Loucy (cell line): ENCODE data around the gene SCN10A.
A peak's percentile ranks its signal among the peaks of the same experiment; 100 is the strongest.

ENCODE experiments used
- H2AFZ ChIP-seq: fragments of 200-600 bp; sonication (generic); 2 replicates; pipeline ENCODE4 v1.6.0; 2016; ENCODE audit warnings: antibody characterized with exemption, mild to moderate bottlenecking, low read length, moderate library complexity
- H3F3A ChIP-seq: fragments of 200-600 bp; 2 replicates; pipeline ENCODE4 v1.6.0; 2016; ENCODE audit warnings: antibody characterized with exemption, low read depth, mild to moderate bottlenecking
- H3K27me3 ChIP-seq: fragments of 200-600 bp; sonication (generic); 2 replicates; pipeline ENCODE4 v1.6.1; 2014; ENCODE audit warnings: low read length, mild to moderate bottlenecking; ENCODE audit not compliant: insufficient read depth, poor library complexity, severe bottlenecking
- H3K36me3 ChIP-seq: fragments of 200-600 bp; sonication (generic); 2 replicates; pipeline ENCODE4 v1.6.1; 2016; ENCODE audit warnings: low read length; ENCODE audit not compliant: insufficient read depth
- H3K4me1 ChIP-seq: fragments of 200-600 bp; sonication (generic); 2 replicates; pipeline ENCODE4 v1.5.1; 2014; ENCODE audit warnings: low read length, mild to moderate bottlenecking; ENCODE audit not compliant: insufficient read depth, poor library complexity, severe bottlenecking
- H3K4me2 ChIP-seq: fragments of 200-600 bp; sonication (generic); 2 replicates; pipeline ENCODE4 v1.6.0; 2014; ENCODE audit warnings: antibody characterized with exemption, low read length, low read depth, mild to moderate bottlenecking; ENCODE audit not compliant: poor library complexity, severe bottlenecking
- H3K4me3 ChIP-seq: fragments of 200-600 bp; sonication (generic); 2 replicates; pipeline ENCODE4 v1.5.1; 2014; ENCODE audit warnings: low read length, mild to moderate bottlenecking, mixed read lengths; ENCODE audit not compliant: poor library complexity, severe bottlenecking
- H3K79me2 ChIP-seq: fragments of 200-600 bp; sonication (generic); 2 replicates; pipeline ENCODE4 v1.6.1; 2014; ENCODE audit warnings: low read length; ENCODE audit not compliant: insufficient read depth
- H3K9ac ChIP-seq: fragments of 200-600 bp; sonication (generic); 2 replicates; pipeline ENCODE4 v1.6.0; 2014; ENCODE audit warnings: mild to moderate bottlenecking, low read depth, low read length, moderate library complexity; ENCODE audit not compliant: poor library complexity, severe bottlenecking
- H3K9me2 ChIP-seq: fragments of 200-600 bp; sonication (generic); replicated peaks from 2 replicates; pipeline ENCODE4 v1.6.1; 2016; ENCODE audit warnings: low read depth, low read length, mixed read lengths
- H3K9me3 ChIP-seq: fragments of 200-600 bp; sonication (generic); 2 replicates; pipeline ENCODE4 v1.6.1; 2014; ENCODE audit warnings: mild to moderate bottlenecking, antibody characterized with exemption, low read length, low read depth; ENCODE audit not compliant: insufficient read depth
- H4K20me1 ChIP-seq: fragments of 200-600 bp; sonication (generic); 2 replicates; pipeline ENCODE4 v1.6.0; 2014; ENCODE audit warnings: antibody characterized with exemption, low read length, mild to moderate bottlenecking; ENCODE audit not compliant: insufficient read depth, poor library complexity, severe bottlenecking
- EZH2phosphoT487 ChIP-seq: fragments of 200-600 bp; IDR thresholded peaks from 2 replicates; pipeline ENCODE4 v1.6.1; 2018; ENCODE audit warnings: antibody characterized with exemption, mild to moderate bottlenecking, moderate library complexity, borderline replicate concordance
- TF ChIP-seq, protein P1 (sequence below): fragments of 200-600 bp; sonication (generic); conservative IDR thresholded peaks from 2 replicates; pipeline ENCODE4 v1.5.1; 2014; ENCODE audit warnings: mild to moderate bottlenecking, antibody characterized with exemption, low read length

SCN10A gene

DNA sequence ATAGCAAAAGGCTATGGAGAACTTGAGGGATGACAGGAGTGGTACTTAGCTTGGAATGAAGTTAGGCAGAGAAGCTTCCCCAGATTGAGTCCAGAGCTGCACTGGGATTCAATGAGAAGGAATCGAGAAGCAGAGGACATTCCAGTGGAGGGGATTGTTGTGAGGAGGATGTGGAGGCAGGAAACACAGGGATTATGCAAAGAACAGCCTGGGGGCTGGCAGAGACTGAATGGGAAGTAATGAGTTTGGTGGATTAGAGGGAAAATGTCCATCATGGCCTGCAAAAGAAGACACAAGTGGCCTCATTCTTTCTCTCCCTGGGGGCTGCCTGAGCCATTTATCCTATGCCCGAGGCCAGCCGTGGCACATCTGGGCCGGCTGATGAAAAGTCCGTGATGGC, 20.5 kb upstream of the SCN10A start:
- Histone ChIP-seq H4K20me1 (no peaks in the 10 kb centered on the region), H3K9me2 (no peaks in the 10 kb centered on the region), H3K36me3 (no peaks in the 10 kb centered on the region), H3K27me3 (peaks cover 4% of the 10 kb centered on the region), H3K4me3 (no peak overlapping the region), H3K4me2 (no peak overlapping the region), H3K79me2 (no peaks in the 10 kb centered on the region), H3F3A (no peaks in the 10 kb centered on the region), H2AFZ (no peak overlapping the region), H3K4me1 (peaks cover 11% of the 10 kb centered on the region), H3K9ac (no peak overlapping the region), H3K9me3 (no peaks in the 10 kb centered on the region)
- TF ChIP-seq, protein P1, sequence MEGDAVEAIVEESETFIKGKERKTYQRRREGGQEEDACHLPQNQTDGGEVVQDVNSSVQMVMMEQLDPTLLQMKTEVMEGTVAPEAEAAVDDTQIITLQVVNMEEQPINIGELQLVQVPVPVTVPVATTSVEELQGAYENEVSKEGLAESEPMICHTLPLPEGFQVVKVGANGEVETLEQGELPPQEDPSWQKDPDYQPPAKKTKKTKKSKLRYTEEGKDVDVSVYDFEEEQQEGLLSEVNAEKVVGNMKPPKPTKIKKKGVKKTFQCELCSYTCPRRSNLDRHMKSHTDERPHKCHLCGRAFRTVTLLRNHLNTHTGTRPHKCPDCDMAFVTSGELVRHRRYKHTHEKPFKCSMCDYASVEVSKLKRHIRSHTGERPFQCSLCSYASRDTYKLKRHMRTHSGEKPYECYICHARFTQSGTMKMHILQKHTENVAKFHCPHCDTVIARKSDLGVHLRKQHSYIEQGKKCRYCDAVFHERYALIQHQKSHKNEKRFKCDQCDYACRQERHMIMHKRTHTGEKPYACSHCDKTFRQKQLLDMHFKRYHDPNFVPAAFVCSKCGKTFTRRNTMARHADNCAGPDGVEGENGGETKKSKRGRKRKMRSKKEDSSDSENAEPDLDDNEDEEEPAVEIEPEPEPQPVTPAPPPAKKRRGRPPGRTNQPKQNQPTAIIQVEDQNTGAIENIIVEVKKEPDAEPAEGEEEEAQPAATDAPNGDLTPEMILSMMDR: no peak
- TF ChIP-seq EZH2phosphoT487: no peak

- TF ChIP-seq EZH2phosphoT487: no peak
- TF ChIP-seq, protein P1: no peak
- H3K79me2 ChIP-seq: no peaks in the 10 kb centered on the region
- no peak overlapping the region for H3K4me3 ChIP-seq
- H3K9ac ChIP-seq: no peak overlapping the region
- H4K20me1 ChIP-seq: no peaks in the 10 kb centered on the region
- no peaks in the 10 kb centered on the region for H3K36me3 ChIP-seq
- peaks cover 11% of the 10 kb centered on the region for H3K4me1 ChIP-seq
- H3K9me2 ChIP-seq: no peaks in the 10 kb centered on the region
- no peak overlapping the region for H3K4me2 ChIP-seq
- H2AFZ ChIP-seq: no peak overlapping the region
- H3K9me3 ChIP-seq: no peaks in the 10 kb centered on the region
- no peaks in the 10 kb centered on the region for H3K27me3 ChIP-seq
- no peaks in the 10 kb centered on the region for H3F3A ChIP-seq
Observed at GRCh38 chr3:38835939-38836338, 19.9 kb upstream of the SCN10A start.

GRCh38 chr3:38834717-38835116, 18.7 kb upstream of the SCN10A start:
- H3K4me2 ChIP-seq: peak overlapping the region; percentile 26
- H3K79me2 ChIP-seq: no peaks in the 10 kb centered on the region
- H3K9me3 ChIP-seq: no peaks in the 10 kb centered on the region
- peaks cover 11% of the 10 kb centered on the region for H3K4me1 ChIP-seq
- no peak overlapping the region for H2AFZ ChIP-seq
- no peaks in the 10 kb centered on the region for H3K9me2 ChIP-seq
- no peak overlapping the region for H3K4me3 ChIP-seq
- H3K27me3 ChIP-seq: no peaks in the 10 kb centered on the region
- TF ChIP-seq, protein P1: no peak
- TF ChIP-seq EZH2phosphoT487: no peak
- no peak overlapping the region for H3K9ac ChIP-seq
- no peaks in the 10 kb centered on the region for H3F3A ChIP-seq
- H3K36me3 ChIP-seq: no peaks in the 10 kb centered on the region
- H4K20me1 ChIP-seq: no peaks in the 10 kb centered on the region
